ENCODE measurements around the gene ADAM29.
A peak's percentile ranks its signal among the peaks of the same experiment; 100 is the strongest.
"Not testable (repeated sequence)": the region's sequence is repeated elsewhere in the genome, so short reads cannot be mapped to it uniquely, and the experiment has no call there.

ADAM29 gene

GRCh38 chr4:174918058-174918457 is at the start of gene ADAM29:
Gene ADAM29 (plus strand): TSS chr4:174918358. CDS start chr4:174975526, 57,168 bp downstream.
- DNase-seq = no peak

DNA sequence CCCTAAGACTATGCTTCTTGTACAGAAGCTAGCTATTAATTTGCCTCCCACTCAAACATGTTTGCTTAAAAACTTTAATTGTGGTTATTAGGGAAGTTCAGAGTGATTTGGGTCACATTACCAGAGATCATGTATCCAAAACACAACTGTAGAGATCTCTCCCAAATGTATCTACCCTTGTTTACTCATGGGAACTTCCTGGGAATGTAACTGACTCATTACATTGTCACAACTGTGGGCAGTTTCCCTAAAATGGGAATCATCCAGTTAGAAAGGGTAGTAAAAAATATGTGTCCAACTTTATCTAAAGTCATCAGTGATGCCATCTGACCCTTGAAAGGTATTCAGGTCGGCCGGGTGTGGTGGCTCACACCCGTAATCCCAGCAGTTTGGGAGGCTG is 48.8 kb upstream of the ADAM29 start:
- no peak for DNase-seq

DNA sequence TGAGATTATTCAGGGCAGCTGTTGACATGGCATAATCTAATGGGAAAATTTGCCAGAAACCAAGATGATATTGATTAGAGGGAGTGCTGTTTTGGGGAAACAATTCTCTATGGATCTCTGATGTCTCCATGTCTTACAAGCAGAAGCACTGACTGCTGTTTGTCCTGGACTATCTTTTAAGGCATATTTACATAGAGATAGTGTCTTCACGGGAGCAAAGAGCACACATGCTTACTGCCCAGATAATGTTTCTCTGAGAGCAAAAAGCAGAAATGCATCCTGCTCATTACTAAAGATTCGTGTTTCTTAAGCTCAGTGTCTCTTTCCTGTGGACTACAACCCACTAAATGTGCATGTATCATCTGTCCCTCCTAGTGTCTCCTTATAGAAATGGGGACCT is 47.8 kb upstream of the ADAM29 start:
- DNase-seq = peak; percentile 33

DNA sequence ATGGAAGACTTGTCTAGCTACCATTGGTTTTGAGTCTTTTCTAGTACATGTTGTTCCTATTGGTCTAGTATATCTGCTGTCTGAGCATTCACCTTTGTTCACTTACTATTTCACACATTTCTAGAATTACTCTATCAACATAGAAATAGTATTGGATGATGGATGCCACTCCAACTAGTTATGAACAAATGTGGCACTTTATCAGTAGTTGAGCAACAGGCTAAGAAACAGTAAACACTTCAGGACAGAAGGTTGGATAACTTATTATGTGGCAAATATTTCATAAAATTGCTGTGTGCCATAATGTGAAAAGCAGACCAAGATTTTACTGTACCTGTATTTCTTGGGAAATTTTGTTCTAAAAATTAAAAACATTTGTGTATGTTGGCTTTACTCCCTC is 46.8 kb upstream of the ADAM29 start:
- DNase-seq = no peak

DNA sequence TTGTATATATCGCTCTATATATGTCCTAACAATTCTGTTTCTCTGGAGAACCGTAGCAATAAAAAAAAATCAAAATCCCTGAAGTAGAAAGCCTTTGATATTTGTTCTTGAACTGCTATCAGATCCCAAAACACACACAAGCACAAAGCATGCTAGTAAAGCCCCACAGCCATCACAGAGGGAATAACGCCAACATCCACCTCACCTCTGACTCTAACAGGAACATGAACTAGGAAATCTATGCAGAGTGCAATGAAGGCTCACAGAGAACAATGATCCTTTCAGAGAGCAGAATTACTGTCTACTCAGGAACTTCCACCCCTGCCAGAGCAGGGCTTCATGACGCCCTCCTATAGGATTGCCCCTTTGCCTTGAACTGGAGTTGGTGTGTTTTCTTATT is 45.0 kb upstream of the ADAM29 start:
- not testable (repeated sequence) for DNase-seq

DNA sequence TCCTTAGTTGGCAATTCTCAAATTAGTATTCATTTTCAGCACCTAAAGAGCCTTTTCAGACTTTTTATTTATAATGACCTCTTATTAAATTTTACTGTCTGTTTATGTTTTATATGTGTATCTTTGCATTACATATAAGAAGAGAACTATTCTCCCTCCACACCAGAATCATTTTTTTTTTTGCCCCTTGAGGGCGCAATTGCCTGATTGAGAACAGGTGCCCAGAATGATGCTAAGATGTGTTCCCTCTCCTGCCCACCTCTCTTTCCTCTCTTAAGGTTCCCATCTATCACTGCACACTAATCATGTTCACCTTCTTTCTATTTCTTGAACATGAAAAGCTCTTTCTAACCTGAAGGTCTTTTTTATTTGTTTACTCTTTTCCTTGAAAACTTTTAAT is 44.2 kb upstream of the ADAM29 start:
- peak; percentile 69 for DNase-seq

- DNase-seq = no peak
These were observed 43.3 kb upstream of the ADAM29 start for GRCh38 chr4:174874898-174875297.

GRCh38 chr4:174880001-174880400 is 38.2 kb upstream of the ADAM29 start:
- DNase-seq = no peak

GRCh38 chr4:174882317-174882992 is 35.7 kb upstream of the ADAM29 start:
- no peak for DNase-seq

GRCh38 chr4:174907508-174907907 is 10.7 kb upstream of the ADAM29 start:
- peak; percentile 15 for DNase-seq

DNA sequence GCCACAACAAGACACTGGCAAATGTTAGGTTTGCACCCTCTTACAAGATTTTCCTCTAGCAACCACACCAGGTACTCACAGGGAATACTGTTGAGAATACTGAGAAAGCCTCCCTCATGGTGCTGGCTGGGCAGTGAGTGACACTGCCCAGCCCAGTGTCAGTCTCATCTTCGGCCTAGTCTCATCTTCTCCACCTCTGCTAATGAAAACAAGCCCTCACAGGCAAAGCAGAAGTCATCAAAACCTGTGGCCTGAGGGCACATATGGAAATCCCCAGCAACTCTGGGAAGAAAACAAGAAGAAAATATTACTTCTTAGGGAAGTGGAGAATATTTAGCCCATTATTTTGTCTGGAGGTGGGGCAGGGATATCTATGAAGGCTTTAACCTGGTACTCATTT is 7.9 kb upstream of the ADAM29 start:
- DNase-seq = no peak

DNA sequence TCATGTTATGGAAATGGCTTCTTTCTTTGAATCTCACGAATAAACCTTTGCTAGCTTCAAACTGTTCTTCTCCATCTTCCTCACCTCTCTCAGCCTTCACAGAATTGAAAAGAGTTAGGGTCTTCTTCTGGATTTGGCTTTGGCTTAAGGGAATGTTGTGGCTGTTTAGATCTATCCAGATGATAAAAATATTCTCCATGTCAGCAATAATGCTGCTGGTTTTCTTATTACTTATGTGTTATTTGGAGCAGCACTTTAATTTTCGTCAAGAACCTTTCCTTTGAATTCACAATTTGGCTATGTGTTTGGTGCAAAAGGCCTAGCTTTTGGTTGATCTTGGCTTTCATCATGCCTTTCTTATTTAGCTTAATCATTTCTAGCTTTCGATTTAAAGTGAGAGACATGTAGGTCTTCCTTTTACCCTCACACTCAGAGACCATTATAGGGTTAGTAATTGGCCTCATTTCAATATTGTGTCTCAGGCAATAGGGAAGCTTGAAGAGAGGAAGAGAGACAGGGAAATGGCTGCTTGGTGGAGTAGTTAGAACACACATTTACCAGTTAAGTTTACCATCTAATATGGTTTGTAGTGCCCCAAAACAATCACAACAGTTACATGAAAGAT is 5.1 kb upstream of the ADAM29 start:
- DNase-seq = no peak

GRCh38 chr4:174919886-174920423 is 1.8 kb downstream of the ADAM29 start:
- DNase-seq = no peak

DNA sequence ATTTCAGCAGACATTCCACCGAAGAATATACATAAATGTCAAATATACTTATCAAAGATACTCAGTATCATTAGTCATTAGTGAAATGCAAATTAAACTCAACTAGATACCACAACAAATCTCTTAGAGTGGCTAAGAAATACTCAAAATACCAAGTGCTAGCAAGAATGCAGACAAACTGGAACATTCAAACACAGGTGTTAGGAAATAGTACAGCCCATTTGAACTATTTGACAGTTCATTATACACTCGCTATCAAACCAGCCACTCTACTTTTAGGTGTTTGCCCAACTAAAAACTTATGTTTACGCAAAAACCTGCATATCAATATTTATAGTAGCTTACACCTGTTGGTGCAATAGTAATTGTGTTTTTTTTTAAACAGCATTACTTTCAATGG is 8.8 kb downstream of the ADAM29 start:
- DNase-seq = no peak

GRCh38 chr4:174928174-174928573 is 10.0 kb downstream of the ADAM29 start:
- no peak for DNase-seq

DNA sequence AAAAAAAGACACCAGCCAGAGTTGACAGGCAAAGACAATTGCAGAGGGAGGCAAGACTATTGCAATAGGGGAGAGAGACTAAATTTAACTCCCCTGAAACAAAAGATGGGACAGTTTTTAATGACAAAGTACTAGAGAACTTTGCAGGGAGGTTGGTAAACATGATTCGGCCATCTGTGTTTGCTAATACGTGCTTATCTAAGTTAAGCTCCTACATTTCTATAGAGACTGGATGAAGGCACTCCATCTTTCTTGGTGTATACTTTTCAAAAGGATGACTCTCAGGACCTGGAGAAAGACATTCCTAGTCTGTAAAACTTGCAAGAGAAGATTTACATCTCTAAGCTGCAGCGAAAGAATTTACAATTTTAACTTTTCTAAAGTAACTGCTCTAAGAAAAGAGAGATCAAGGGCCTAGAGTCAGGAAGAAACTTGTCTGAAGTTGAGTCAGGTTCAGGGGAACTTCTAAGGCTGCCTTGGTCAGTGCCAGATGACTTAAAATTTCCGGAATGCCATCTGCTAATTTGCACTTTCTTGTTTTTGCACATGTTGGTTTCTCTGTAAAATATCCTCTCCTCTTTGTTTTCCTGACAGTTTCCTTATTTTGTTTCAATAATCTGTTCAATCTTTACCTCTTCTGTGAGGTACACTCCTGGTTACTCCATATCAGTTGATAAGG is 10.6 kb downstream of the ADAM29 start:
- no peak for DNase-seq

- no peak for DNase-seq
These were observed 11.2 kb downstream of the ADAM29 start for GRCh38 chr4:174929346-174929745.

DNA sequence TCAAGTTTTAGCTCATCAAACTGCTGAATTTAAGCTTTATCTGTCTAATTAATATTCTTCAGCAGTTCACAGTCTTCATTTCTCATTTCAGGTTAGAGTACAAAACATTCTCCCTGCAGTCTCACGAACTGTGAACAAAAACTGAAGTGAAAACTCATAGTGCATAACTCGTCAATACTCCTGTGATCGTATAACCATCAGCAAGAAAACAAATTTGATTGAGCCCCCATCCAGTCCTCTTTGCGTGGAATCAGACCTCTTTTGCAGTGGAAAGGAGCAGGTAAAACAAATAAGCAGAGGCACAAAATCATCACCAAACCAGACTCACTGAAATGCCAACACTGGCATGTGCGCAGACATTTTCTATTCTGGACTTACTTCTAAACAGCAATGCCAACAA is 12.7 kb downstream of the ADAM29 start:
- no peak for DNase-seq

DNA sequence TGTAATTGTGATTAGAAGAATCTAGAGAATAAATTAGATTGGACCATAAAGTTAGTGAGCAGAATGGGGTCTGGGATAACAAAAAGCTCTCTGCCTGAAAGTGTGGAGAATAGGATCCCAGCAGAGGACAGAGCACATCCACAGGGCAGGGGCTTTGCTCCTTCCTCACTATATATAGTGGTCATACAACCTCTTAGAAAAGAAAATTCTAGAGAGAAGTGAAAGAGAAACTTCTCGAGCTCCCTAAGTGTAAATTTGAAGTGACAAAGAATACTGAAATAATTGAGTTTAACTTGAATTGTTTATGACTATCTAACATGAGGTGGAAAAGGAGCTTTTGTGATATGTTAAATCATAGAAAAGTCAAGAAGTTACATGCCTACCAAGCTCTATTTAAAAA is 14.9 kb downstream of the ADAM29 start:
- peak; percentile 46 for DNase-seq

DNA sequence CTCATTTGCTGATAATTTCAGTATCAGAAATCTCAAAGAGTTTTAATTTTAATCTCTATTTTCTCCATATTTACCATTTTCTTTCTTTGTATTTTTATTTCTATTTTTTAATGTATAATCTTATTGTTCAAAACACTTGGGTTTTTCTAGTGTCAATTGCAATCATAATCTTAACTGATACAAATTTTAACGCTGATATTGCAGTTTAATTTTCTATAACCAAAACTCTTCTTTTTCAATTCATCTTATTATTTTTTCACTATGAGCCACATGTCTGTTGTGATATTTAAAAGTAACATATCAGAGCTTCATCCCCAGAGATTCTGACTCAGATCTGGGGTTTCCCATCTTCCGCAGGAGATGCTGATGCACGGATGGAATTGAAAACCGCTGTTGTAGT is 16.2 kb downstream of the ADAM29 start:
- no peak for DNase-seq

DNA sequence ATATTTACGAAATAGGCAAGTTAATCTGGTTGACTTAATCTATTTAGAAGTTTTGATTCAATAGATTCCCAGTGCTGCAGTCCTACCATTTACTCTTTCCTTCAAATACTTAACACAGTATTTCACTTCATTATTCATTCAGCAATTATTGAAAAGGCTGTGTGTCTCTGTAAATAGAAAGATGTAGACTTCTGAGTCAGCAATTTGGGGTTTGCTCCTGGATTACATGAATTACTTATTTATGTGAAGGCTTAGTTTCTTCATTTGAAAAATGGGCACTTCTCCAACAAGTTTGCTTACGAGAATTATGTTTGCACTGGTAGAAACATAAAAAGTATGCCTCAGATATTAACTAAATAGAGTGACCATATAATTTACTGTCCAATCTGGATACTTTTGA is 17.4 kb downstream of the ADAM29 start:
- DNase-seq = no peak

DNA sequence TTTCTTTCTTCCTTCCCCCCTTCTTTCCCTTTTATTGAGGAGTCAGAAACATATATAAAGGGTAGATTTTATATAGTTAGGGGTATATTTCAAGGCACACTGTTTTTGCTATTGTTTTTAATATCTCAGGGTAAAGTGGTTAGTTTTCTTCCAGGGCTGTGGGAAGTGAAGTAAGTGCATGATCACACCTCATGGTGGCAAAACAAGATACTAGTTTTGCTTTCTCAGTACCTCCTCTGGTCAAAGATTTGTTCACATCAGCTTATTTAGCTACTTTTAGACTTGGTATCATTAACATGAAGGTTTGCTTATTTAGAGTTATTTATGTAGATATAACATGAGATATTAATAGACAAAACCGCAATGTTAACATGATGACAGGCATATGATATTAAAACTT is 21.8 kb downstream of the ADAM29 start:
- no peak for DNase-seq

GRCh38 chr4:174946246-174946645 is 28.1 kb downstream of the ADAM29 start:
- DNase-seq = peak; percentile 15

GRCh38 chr4:174948826-174949225 is 30.7 kb downstream of the ADAM29 start:
- no peak for DNase-seq

All from OCI-M1 (cell line).